Measurements from ENCODE around the gene PUS1.

PUS1 gene

GRCh38 chr12:131903270-131904255 is 25.5 kb upstream of the PUS1 start:
- DNase-seq = no peak

- DNase-seq = no peak
Measured at GRCh38 chr12:131904346-131904745, 24.7 kb upstream of the PUS1 start.

- no peak for DNase-seq
Measured at GRCh38 chr12:131905081-131905629, 23.9 kb upstream of the PUS1 start.

- no peak for DNase-seq
Measured at GRCh38 chr12:131905630-131906091, 23.4 kb upstream of the PUS1 start.

GRCh38 chr12:131907379-131908091 is 21.5 kb upstream of the PUS1 start:
- no peak for DNase-seq

- DNase-seq = no peak
Measured at GRCh38 chr12:131908092-131909080, 20.7 kb upstream of the PUS1 start.

- DNase-seq = no peak
Measured at GRCh38 chr12:131909081-131909751, 19.9 kb upstream of the PUS1 start.

- no peak for DNase-seq
Measured at GRCh38 chr12:131909752-131910219, 19.3 kb upstream of the PUS1 start.

GRCh38 chr12:131910302-131911027 is 18.6 kb upstream of the PUS1 start:
- no peak for DNase-seq

GRCh38 chr12:131911028-131911650 is 17.9 kb upstream of the PUS1 start:
- DNase-seq = no peak

GRCh38 chr12:131911851-131912477 is 17.1 kb upstream of the PUS1 start:
- DNase-seq = no peak

GRCh38 chr12:131912518-131913274 is 16.4 kb upstream of the PUS1 start:
- peak; percentile 25 for DNase-seq

GRCh38 chr12:131913666-131914065 is 15.4 kb upstream of the PUS1 start:
- no peak for DNase-seq

- no peak for DNase-seq
Measured at GRCh38 chr12:131914179-131914702, 14.8 kb upstream of the PUS1 start.

GRCh38 chr12:131915000-131915689 is 13.9 kb upstream of the PUS1 start:
- DNase-seq = no peak

GRCh38 chr12:131915823-131916222 is 13.3 kb upstream of the PUS1 start:
- no peak for DNase-seq

GRCh38 chr12:131916306-131917138 is 12.6 kb upstream of the PUS1 start:
- DNase-seq = peak; percentile 21
